ENCODE results near the gene TUT1. TPM values are rescaled to one million over a fixed set of nuclear protein-coding genes. Genes with fewer than 3 reads are reported as not detected.
"Not testable (repeated sequence)": the region's sequence is repeated elsewhere in the genome, so short reads cannot be mapped to it uniquely, and the experiment has no call there.

The TUT1 gene
- total RNA-seq, 1 donor from 2014 or later: 38.7 TPM

DNA sequence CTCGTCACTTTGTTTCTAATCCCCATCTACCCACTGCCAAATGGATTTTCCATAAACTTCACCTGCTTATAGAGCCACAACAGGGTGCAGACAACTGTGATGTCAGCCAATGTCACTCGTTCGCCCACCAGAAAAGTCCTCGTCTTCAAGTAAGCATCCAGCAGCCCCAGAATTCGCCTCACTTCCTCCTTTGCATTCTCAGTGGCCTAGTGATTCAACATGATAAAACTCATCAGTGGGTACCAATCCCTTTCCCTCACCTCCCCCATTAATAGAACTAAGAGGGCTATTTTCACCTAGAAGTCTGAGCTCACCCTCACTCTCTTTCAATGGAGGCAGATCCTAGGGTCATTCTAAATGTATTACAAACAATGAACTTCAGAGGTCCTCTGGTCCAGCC is 20.4 kb downstream of the TUT1 start:
- not testable (repeated sequence) for DNase-seq (ENCODE audit: low spot score); H3K9me3 Mint-ChIP-seq; H3K27me3 Mint-ChIP-seq (ENCODE audit: insufficient read depth)
- H3K4me3 Mint-ChIP-seq: peak overlapping the region; percentile 98
- intact Hi-C loops (cut with micrococcal nuclease): loop anchor here (5.0 kb wide), 1 partner anchor 311 kb away; the partner anchor contains the start of gene SLC3A2
- peak overlapping the region; percentile 40 for H3K27ac Mint-ChIP-seq
- H3K36me3 Mint-ChIP-seq (ENCODE audit: low read depth): peaks cover 64% of the 10 kb centered on the region
- H3K4me1 Mint-ChIP-seq (ENCODE audit: low read depth): peaks cover 53% of the 10 kb centered on the region

DNA sequence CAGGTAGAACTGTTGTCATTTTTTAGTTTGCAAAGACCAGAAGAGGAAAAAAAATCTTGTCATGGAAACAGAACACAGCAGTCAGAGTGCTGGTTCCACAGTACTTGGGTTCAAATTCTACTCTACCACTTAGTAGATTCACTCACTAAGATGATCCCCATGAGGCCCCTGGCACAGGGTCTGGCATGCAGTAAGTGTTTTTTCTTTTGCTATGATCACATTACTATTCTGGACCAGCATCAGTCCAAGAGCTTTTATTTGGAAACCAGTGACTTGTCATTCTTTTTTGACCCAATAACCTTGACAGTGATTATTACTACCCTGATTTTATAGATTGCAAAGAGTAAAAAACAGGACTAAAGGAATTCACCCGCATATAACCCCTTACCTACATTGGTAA is 21.7 kb downstream of the TUT1 start:
- Mint-ChIP-seq H3K36me3 (ENCODE audit: low read depth) (peaks cover 70% of the 10 kb centered on the region), H3K27me3 (ENCODE audit: insufficient read depth) (no peaks in the 10 kb centered on the region), H3K9me3 (no peaks in the 10 kb centered on the region), H3K27ac (no peak overlapping the region), H3K4me3 (no peak overlapping the region), H3K4me1 (ENCODE audit: low read depth) (peaks cover 56% of the 10 kb centered on the region)
- no peak for DNase-seq (ENCODE audit: low spot score)
- intact Hi-C loops (cut with micrococcal nuclease): loop anchor here (5.0 kb wide), 1 partner anchor 313 kb away; the partner anchor contains the start of gene SLC3A2

DNA sequence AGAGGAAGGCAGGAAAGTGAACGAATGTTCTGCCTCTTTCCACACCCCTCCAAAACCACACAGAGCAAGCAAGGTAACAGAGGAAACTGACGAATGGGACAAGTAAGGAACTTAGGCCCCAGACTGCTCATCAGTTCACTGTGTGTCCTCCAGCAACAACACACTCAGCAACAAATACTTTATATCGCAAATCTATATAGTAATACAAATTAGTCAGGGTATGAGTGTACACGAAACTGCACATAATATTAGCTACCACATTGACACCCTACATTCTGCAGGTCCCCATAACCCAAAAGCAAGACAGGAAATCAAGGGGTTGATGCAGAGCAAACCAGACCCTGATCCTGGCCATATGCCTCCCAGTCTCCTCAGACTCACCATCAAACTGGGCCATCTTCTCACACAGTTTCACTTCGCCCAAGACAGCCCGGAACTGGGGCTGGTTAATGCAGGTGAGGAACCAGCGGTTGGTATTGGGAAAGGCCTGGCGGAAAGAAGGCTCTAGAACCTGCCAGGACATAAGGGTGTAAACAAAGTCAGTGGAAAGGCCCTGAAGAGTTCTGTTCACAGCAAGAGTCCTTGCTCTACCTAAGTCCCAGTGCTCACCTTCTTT is 24.2 kb downstream of the TUT1 start:
- DNase-seq (ENCODE audit: low spot score): no peak
- intact Hi-C loops (cut with micrococcal nuclease): no loop called here
- H3K4me3 Mint-ChIP-seq: no peak overlapping the region
- no peaks in the 10 kb centered on the region for H3K27me3 Mint-ChIP-seq (ENCODE audit: insufficient read depth)
- peak overlapping the region; percentile 40 for H3K27ac Mint-ChIP-seq
- H3K36me3 Mint-ChIP-seq (ENCODE audit: low read depth): peaks cover 60% of the 10 kb centered on the region
- H3K9me3 Mint-ChIP-seq: no peaks in the 10 kb centered on the region
- H3K4me1 Mint-ChIP-seq (ENCODE audit: low read depth): peaks cover 45% of the 10 kb centered on the region

DNA sequence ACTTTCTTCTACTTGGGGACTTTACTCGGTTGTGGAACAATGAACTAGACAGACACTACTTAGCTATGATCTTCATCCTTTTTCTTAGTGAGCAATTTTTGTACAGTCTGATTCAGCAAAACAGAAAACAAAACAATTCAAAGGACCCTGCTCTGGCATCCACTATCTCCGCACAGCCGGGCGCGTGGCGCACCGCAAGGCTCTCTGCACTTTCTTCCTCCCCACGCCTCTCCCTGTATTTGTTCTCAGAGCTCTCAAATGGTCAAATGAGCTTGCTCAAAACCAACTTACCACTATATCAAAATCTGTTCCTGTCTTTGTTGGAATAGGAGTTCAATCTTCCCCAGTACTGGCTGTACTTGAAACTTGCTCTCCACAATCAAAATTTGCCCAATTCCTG is 25.1 kb downstream of the TUT1 start:
- Mint-ChIP-seq H3K27me3 (ENCODE audit: insufficient read depth) (no peaks in the 10 kb centered on the region), H3K9me3 (no peaks in the 10 kb centered on the region), H3K27ac (peak overlapping the region; percentile 37), H3K4me3 (no peak overlapping the region), H3K4me1 (ENCODE audit: low read depth) (peaks cover 43% of the 10 kb centered on the region), H3K36me3 (ENCODE audit: low read depth) (peaks cover 55% of the 10 kb centered on the region)
- intact Hi-C loops (cut with micrococcal nuclease): no loop called here
- no peak for DNase-seq (ENCODE audit: low spot score)

DNA sequence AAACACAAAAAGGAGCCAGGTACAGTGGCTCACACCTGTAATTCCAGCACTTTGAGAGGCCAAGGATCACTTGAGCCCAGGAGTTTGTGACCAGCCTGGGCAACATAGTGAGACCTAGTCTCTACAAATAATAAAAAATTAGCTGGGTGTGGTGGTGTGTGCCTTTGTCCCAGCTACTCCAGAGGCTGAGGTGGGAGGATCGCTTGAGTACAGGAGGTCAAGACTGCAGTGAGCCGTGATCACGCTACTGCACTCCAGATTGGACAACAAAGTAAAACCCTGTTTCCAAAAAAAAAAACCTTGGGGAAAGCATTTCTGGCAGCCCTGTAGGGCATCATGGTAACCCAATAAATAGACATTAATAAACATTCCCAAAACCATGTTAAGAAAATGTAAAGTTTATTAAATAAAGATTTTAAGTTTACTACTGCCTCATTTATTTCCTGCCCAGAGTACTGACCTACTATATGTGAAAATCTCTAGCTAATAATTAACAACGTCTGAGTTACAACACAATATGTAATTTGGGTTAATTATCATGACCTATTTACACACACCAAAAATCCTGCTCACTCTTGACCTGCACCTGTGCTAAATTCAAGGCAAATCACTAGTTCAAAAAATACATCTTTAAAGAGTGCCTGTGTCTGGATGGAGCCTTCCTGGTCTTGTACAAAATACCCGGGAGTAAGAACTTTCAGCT is 26.1 kb downstream of the TUT1 start:
- intact Hi-C loops (cut with micrococcal nuclease): no loop called here
- H3K4me1 Mint-ChIP-seq (ENCODE audit: low read depth): peaks cover 43% of the 10 kb centered on the region
- DNase-seq (ENCODE audit: low spot score): no peak
- peaks cover 54% of the 10 kb centered on the region for H3K36me3 Mint-ChIP-seq (ENCODE audit: low read depth)
- H3K9me3 Mint-ChIP-seq: no peaks in the 10 kb centered on the region
- H3K27ac Mint-ChIP-seq: peak overlapping the region; percentile 20
- H3K4me3 Mint-ChIP-seq: no peak overlapping the region
- H3K27me3 Mint-ChIP-seq (ENCODE audit: insufficient read depth): no peaks in the 10 kb centered on the region

DNA sequence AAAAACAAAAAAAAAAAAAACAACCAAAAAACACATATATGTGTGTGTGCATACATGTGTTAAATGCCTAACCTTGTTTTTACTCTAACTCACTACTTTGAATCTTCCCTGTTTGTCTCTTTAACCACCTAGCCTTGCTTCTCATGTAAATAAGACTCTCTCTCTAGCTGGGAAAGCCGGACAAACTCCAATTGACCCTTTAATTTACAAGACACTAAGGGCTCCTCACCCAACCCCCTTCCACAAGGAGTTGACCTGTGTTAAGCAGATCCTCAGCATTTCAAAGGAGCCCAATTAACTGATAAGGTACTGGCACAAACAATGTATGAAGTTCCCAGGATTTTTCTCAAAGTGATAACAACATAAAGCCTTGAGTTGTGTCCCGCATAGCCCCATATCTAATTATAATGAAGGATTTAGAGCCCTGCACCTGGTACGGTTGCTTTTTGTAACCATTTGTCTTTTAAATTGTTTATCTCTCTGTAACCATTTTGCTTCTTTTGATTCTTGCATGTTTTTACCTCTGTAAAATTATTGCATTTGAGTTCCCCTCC is 29.6 kb downstream of the TUT1 start:
- H3K27ac Mint-ChIP-seq: peak overlapping the region; percentile 54
- H3K27me3 Mint-ChIP-seq (ENCODE audit: insufficient read depth); H3K4me3 Mint-ChIP-seq; DNase-seq (ENCODE audit: low spot score); intact Hi-C loops (cut with micrococcal nuclease); H3K9me3 Mint-ChIP-seq: not testable (repeated sequence)
- H3K4me1 Mint-ChIP-seq (ENCODE audit: low read depth): peaks cover 62% of the 10 kb centered on the region
- H3K36me3 Mint-ChIP-seq (ENCODE audit: low read depth): peaks cover 58% of the 10 kb centered on the region

DNA sequence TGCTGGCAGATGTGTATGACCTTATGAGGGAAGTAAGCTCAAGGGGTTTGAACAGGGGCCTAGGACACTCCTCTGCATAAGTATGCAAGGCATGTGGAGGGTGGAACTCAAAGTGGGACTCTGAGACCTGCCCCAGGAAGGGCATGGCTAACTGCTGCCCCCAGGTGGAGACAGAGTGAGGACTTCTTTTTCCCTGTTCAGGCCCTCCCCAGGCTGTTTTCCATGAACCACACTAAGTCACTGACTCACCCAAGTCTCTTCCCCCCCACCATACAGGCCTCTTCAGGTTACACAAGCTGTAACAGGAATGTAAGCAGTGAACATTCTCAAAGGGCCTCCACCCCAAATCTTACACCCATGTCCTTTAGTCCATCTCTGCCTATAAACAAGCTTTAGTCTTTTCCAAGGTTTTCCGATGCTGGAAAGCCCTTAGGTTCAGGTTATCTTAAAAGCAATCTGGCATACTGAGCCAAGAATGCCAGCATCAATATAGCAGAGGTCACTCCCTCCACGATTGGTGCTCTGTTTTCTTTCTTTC is 30.7 kb downstream of the TUT1 start:
- H3K36me3 Mint-ChIP-seq (ENCODE audit: low read depth): peaks cover 47% of the 10 kb centered on the region
- intact Hi-C loops (cut with micrococcal nuclease): loop anchor here (1.0 kb wide), 4 partner anchors 15 to 166 kb away; no protein-coding TSS in a partner anchor
- no peaks in the 10 kb centered on the region for H3K9me3 Mint-ChIP-seq
- H3K4me3 Mint-ChIP-seq: no peak overlapping the region
- DNase-seq (ENCODE audit: low spot score): peak; percentile 62
- H3K27ac Mint-ChIP-seq: peak overlapping the region; percentile 41
- no peaks in the 10 kb centered on the region for H3K27me3 Mint-ChIP-seq (ENCODE audit: insufficient read depth)
- H3K4me1 Mint-ChIP-seq (ENCODE audit: low read depth): peaks cover 62% of the 10 kb centered on the region

DNA sequence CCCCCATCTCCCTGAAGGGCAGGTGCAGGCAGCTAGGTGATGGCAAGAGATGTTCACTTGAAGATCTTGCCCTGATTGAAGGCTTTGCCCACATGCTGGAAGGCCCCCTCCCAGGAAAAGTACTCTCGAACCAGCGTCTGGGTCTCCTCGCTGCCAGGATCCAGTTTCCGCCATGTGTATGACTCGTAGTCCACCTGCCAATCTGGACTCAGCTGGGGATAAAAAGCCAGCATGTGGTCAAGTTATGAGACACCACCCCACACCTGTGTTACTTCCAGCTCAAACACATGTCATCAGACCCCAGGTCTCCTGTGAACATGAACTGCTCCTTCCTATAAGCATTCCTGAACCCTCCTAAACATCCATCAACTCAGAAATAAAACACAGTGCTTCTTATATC is 31.7 kb downstream of the TUT1 start:
- not testable (repeated sequence) for DNase-seq (ENCODE audit: low spot score); H3K9me3 Mint-ChIP-seq; H3K27me3 Mint-ChIP-seq (ENCODE audit: insufficient read depth)
- intact Hi-C loops (cut with micrococcal nuclease): loop anchor here (1.0 to 5.0 kb wide), 6 partner anchors 14 to 592 kb away; partner anchors contain the start of gene FTH1
- peak overlapping the region; percentile 74 for H3K27ac Mint-ChIP-seq
- peak overlapping the region; percentile 53 for H3K4me3 Mint-ChIP-seq
- peaks cover 42% of the 10 kb centered on the region for H3K36me3 Mint-ChIP-seq (ENCODE audit: low read depth)
- peaks cover 68% of the 10 kb centered on the region for H3K4me1 Mint-ChIP-seq (ENCODE audit: low read depth)

DNA sequence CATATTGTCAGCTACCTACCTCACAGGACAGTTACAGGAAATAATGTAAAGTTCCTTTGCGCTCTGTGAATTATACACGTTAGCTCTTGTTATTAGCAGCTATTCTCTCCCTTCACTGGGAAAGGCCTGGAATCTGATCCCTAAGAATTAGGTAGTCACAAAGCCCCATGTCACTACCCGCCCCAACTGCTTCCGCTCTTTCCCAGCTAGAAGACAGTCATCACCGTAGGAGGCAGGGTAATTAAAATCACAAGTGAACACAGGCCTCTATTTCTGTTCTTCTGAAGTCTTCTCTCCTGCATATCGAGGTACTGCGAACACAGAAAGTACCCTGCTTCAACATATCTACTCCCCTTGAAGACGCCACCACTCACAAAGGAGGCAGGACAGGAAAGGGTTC is 32.1 kb downstream of the TUT1 start:
- no peaks in the 10 kb centered on the region for H3K27me3 Mint-ChIP-seq (ENCODE audit: insufficient read depth)
- peaks cover 45% of the 10 kb centered on the region for H3K36me3 Mint-ChIP-seq (ENCODE audit: low read depth)
- no peak for DNase-seq (ENCODE audit: low spot score)
- intact Hi-C loops (cut with micrococcal nuclease): loop anchor here (5.0 kb wide), 2 partner anchors 298 to 592 kb away; partner anchors contain the start of gene FTH1
- peak overlapping the region; percentile 53 for H3K4me3 Mint-ChIP-seq
- H3K9me3 Mint-ChIP-seq: no peaks in the 10 kb centered on the region
- H3K27ac Mint-ChIP-seq: peak overlapping the region; percentile 74
- H3K4me1 Mint-ChIP-seq (ENCODE audit: low read depth): peaks cover 72% of the 10 kb centered on the region

DNA sequence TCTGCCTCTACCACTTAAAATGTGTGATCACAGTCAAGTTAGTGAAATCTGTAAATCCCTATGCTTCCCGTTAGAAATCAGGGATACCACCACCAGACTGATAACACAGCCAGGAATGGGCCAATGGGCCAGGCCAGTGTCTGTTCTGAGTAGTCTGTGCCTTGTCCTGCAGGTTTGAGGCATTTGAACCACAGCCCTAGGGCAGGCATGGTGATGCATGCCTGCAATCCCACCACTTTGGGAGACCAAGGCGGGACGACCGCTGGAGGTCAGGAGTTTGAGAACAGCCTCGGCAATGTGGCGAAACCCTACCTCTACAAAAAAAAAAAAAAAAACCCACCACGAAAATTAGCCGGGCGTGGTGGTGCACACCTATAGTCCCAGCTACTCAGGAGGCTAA is 32.7 kb downstream of the TUT1 start:
- no peak for DNase-seq (ENCODE audit: low spot score)
- H3K27me3 Mint-ChIP-seq (ENCODE audit: insufficient read depth): no peaks in the 10 kb centered on the region
- peaks cover 43% of the 10 kb centered on the region for H3K36me3 Mint-ChIP-seq (ENCODE audit: low read depth)
- H3K4me3 Mint-ChIP-seq: peak overlapping the region; percentile 9
- intact Hi-C loops (cut with micrococcal nuclease): loop anchor here (5.0 kb wide), 2 partner anchors 299 to 591 kb away; partner anchors contain the start of gene FTH1
- peaks cover 78% of the 10 kb centered on the region for H3K4me1 Mint-ChIP-seq (ENCODE audit: low read depth)
- peak overlapping the region; percentile 74 for H3K27ac Mint-ChIP-seq
- H3K9me3 Mint-ChIP-seq: no peaks in the 10 kb centered on the region

DNA sequence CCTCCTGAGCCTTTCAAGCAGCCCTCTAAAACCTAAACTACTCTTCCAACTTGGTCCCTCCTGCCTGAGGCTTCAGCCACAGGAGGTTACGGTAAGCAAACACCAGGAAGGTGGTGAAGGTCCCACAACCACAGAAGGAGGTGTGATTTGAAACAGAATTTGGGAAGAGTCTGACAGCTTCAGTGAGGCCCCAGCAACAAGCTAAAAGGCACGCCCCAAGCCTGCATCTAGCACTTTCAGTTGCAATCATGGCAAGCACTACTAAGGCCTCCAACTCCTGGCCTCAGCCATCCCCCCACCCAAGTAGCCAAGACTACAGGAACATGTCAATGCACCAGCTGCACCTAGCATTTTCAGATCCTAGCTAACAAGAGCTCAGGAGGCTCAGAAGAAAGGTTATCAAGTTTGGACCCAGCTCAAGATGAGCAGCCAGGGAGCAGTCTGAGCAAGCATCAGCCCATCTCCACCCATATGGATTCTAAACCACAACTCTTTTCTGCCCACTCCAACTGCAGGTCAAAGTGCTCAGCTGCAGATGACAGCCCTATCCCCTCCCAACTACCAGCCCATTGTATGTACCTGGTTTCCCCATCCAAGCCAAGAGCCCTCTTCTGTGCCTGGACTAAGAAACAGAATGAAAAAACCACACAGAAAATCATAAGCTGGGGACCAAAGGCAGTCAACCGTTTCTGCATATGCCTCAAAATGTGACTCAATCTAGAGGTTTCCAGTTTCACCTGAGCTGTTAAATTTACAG is 34.3 kb downstream of the TUT1 start:
- Mint-ChIP-seq H3K36me3 (ENCODE audit: low read depth) (peaks cover 39% of the 10 kb centered on the region), H3K4me3 (peak overlapping the region; percentile 73), H3K4me1 (ENCODE audit: low read depth) (peaks cover 91% of the 10 kb centered on the region), H3K27ac (peak overlapping the region; percentile 99), H3K27me3 (ENCODE audit: insufficient read depth) (no peaks in the 10 kb centered on the region), H3K9me3 (no peaks in the 10 kb centered on the region)
- peak; percentile 82 for DNase-seq (ENCODE audit: low spot score)
- intact Hi-C loops (cut with micrococcal nuclease): loop anchor here (1.0 to 5.0 kb wide), 9 partner anchors 11 to 590 kb away; partner anchors contain the start of genes AHNAK, C11orf98, CSKMT and EEF1G
